Body of pancreas (tissue), 4 donors: ENCODE results near the gene TTC7B.

ENCODE experiments used
- CTCF ChIP-seq, 7 experiments: fragments of 450-650 bp in 4 of 7; fragments of 200-600 bp in 3 of 7; sonication (generic) in 3 of 7; IDR thresholded peaks; one replicate each; pipeline ENCODE4 v1.5.1; 2016 to 2019; ENCODE audit warnings: antibody characterized with exemption in 7 of 7
- POLR2A ChIP-seq, 3 donors: fragments of 450-650 bp; IDR thresholded peaks; one replicate each; pipeline ENCODE4 v1.6.1; 2016; ENCODE audit warnings: antibody characterized with exemption in 3 of 3, mild to moderate bottlenecking in 2 of 3

DNA sequence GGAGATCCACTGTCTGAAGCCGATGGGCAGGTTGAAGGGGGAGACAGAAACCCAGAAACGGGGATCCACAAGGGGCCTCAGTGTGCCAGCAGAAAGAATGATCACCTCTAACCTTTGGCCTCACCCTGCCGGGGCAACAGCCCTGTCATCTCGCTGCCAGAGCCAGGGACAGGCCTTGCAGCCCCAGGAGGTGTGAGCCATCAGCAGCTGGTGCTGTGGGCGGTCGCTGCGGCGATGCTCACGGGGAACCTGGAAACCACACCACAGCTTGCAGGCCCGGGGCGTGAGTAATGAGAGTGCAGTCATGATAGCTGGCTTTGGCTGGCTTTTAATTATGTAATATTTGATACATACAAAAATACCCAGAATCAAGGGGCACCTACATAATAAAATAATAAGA lies 4.7 kb upstream of the TTC7B start:
- no peak for TF ChIP-seq CTCF (IDR thresholded peaks at IDR 0.05)
- no peak for TF ChIP-seq POLR2A (IDR thresholded peaks at IDR 0.05)
